Stimulated activated CD4-positive, alpha-beta T cell treated with anti-CD3 and anti-CD28 coated beads, Interleukin-1b, Interleukin-23, amount 100 ng/mL, for 4 hours (primary cell): ENCODE results near the gene IQSEC2.

ENCODE experiments used
- DNase-seq, 2 donors: peaks; one replicate each; pipeline ENCODE4 v3.0.0-alpha.2; 2020; ENCODE audit warnings: low read depth in 2 of 2

Gene IQSEC2

GRCh38 chrX:53268173-53268572, 13.2 kb downstream of the IQSEC2 start:
- DNase-seq = no peak

GRCh38 chrX:53266914-53267313, 14.5 kb downstream of the IQSEC2 start:
- no peak for DNase-seq

- DNase-seq = no peak
These were observed 15.4 kb downstream of the IQSEC2 start for GRCh38 chrX:53265771-53266574.

- peak; percentile 11 to 43 for DNase-seq
These were observed 17.7 kb downstream of the IQSEC2 start for GRCh38 chrX:53263597-53264094.

GRCh38 chrX:53262918-53263394, 18.4 kb downstream of the IQSEC2 start:
- DNase-seq = no peak

- no peak for DNase-seq
These were observed 19.0 kb downstream of the IQSEC2 start for GRCh38 chrX:53262189-53262917.

GRCh38 chrX:53261355-53261972, 19.9 kb downstream of the IQSEC2 start:
- no peak for DNase-seq

- DNase-seq = no peak
These were observed 20.5 kb downstream of the IQSEC2 start for GRCh38 chrX:53260836-53261235.

GRCh38 chrX:53257670-53258423, 23.5 kb downstream of the IQSEC2 start:
- DNase-seq = no peak

- DNase-seq = no peak
These were observed 24.2 kb downstream of the IQSEC2 start for GRCh38 chrX:53257166-53257565.

GRCh38 chrX:53256446-53257041, 24.8 kb downstream of the IQSEC2 start:
- no peak for DNase-seq

GRCh38 chrX:53255738-53256191, 25.6 kb downstream of the IQSEC2 start:
- no peak for DNase-seq

- no peak for DNase-seq
These were observed 26.6 kb downstream of the IQSEC2 start for GRCh38 chrX:53254570-53255461.

- no peak for DNase-seq
These were observed 27.9 kb downstream of the IQSEC2 start for GRCh38 chrX:53253293-53254020.

- DNase-seq = no peak
These were observed 30.1 kb downstream of the IQSEC2 start for GRCh38 chrX:53251307-53251706.

GRCh38 chrX:53250556-53250955, 30.8 kb downstream of the IQSEC2 start:
- DNase-seq = no peak

- DNase-seq = no peak
These were observed 31.9 kb downstream of the IQSEC2 start for GRCh38 chrX:53249408-53250042.

GRCh38 chrX:53247928-53248327, 33.5 kb downstream of the IQSEC2 start:
- no peak for DNase-seq

GRCh38 chrX:53246231-53246630, 35.2 kb downstream of the IQSEC2 start:
- no peak for DNase-seq
